ENCODE data around the gene CRABP2. TPM values are rescaled to one million over a fixed set of nuclear protein-coding genes. Genes with fewer than 3 reads are reported as not detected.

Gene CRABP2
- polyA plus RNA-seq, 2 of the 4 experiments (the other 2 are of a cell fraction): 1.7 to 15.6 TPM

GRCh38 chr1:156671804-156672203 is 33.6 kb downstream of the CRABP2 start:
- FAIRE-seq (no peak), DNase-seq (ENCODE audit: low read depth in 1 of 2, low spot score in 1 of 2) (no peak), ATAC-seq (no peak)
- WGBS (ENCODE audit: missing lambda C conversion rate): 89% methylated on average over 2 of the region's 2 CpGs
- Histone ChIP-seq H3K4me3 (no peak overlapping the region), H3K4me2 (no peak overlapping the region), H3K9me3 (no peaks in the 10 kb centered on the region), H3K27ac (no peak overlapping the region), H3K4me1 (peaks cover 1% of the 10 kb centered on the region; the same call in 1 of the 3 replicates)
- ChIA-PET POLR2A (interaction anchor here (1.0 kb wide), 1 partner anchor 10 kb away, joined by 3 read pairs; no protein-coding TSS in a partner anchor), CTCF (interaction anchor here (13.3 to 52.1 kb wide), 4 partner anchors 10 to 49 kb away, joined by 203 to 2258 read pairs (median 448); partner anchors contain the start of genes CRABP2, HAPLN2, ISG20L2 and METTL25B)
- TF ChIP-seq REST (IDR thresholded peaks at IDR 0.05) (no peak), POLR2AphosphoS2 (conservative IDR thresholded peaks at IDR 0.05; ENCODE audit: low read length) (no peak), MYC (IDR thresholded peaks at IDR 0.05; ENCODE audit: borderline replicate concordance, low read length) (no peak)

GRCh38 chr1:156670791-156671190 is 34.6 kb downstream of the CRABP2 start:
- ATAC-seq (no peak), DNase-seq (ENCODE audit: low read depth in 1 of 2, low spot score in 1 of 2) (no peak), FAIRE-seq (no peak)
- Histone ChIP-seq H3K4me3 (no peak overlapping the region), H3K4me2 (no peak overlapping the region), H3K9me3 (no peaks in the 10 kb centered on the region), H3K27ac (no peak overlapping the region), H3K4me1 (peaks cover 5% of the 10 kb centered on the region; the same call in 2 of the 3 replicates)
- TF ChIP-seq REST (IDR thresholded peaks at IDR 0.05) (no peak), GATA3 (IDR thresholded peaks at IDR 0.05; ENCODE audit: borderline replicate concordance) (no peak), HES2 (IDR thresholded peaks at IDR 0.05) (no peak), HEYL (CRISPR knock-in tag; IDR thresholded peaks at IDR 0.05) (no peak), HOXB5 (CRISPR knock-in tag; IDR thresholded peaks at IDR 0.05) (no peak), RFX5 (IDR thresholded peaks at IDR 0.05) (no peak), CEBPB (IDR thresholded peaks at IDR 0.05) (no peak), JUNB (IDR thresholded peaks at IDR 0.05) (no peak), FOXS1 (CRISPR knock-in tag; IDR thresholded peaks at IDR 0.05) (no peak), TP53 (CRISPR knock-in tag; IDR thresholded peaks at IDR 0.05) (no peak), MAX (IDR thresholded peaks at IDR 0.05) (no peak), ZC3H11A (IDR thresholded peaks at IDR 0.05) (no peak)
- CTCF ChIA-PET: interaction anchor here (1.0 to 52.1 kb wide), 6 partner anchors 7 to 189 kb away, joined by 3 to 2258 read pairs (median 302); partner anchors contain the start of genes CRABP2, HAPLN2, ISG20L2 and METTL25B
- POLR2A ChIA-PET: no interaction called here
- 76% methylated on average over 2 of the region's 4 CpGs for WGBS (ENCODE audit: missing lambda C conversion rate)

GRCh38 chr1:156670359-156670758 is 35.0 kb downstream of the CRABP2 start:
- ChIA-PET POLR2A (no interaction called here), CTCF (interaction anchor here (1.0 to 52.1 kb wide), 6 partner anchors 8 to 190 kb away, joined by 3 to 2258 read pairs (median 302); partner anchors contain the start of genes CRABP2, HAPLN2, ISG20L2 and METTL25B)
- Histone ChIP-seq H3K4me2 (no peak overlapping the region), H3K4me3 (no peak overlapping the region), H3K27ac (no peak overlapping the region), H3K4me1 (peaks cover 9% of the 10 kb centered on the region), H3K9me3 (no peaks in the 10 kb centered on the region)
- no peak for FAIRE-seq
- DNase-seq (ENCODE audit: low read depth in 1 of 2, low spot score in 1 of 2): no peak
- WGBS (ENCODE audit: missing lambda C conversion rate): 76% methylated on average over 6 of the region's 6 CpGs
- no peak for ATAC-seq
- TF ChIP-seq USF2 (IDR thresholded peaks at IDR 0.05) (no peak), CHD4 (IDR thresholded peaks at IDR 0.05; ENCODE audit: borderline replicate concordance) (no peak), FOSB (CRISPR knock-in tag; IDR thresholded peaks at IDR 0.05) (no peak), MAFK (IDR thresholded peaks at IDR 0.05; ENCODE audit: partially characterized antibody) (no peak), JUN (IDR thresholded peaks at IDR 0.05) (no peak), SREBF2 (IDR thresholded peaks at IDR 0.05) (no peak), MAX (IDR thresholded peaks at IDR 0.05) (no peak), HMGXB4 (CRISPR knock-in tag; IDR thresholded peaks at IDR 0.05; ENCODE audit: borderline replicate concordance) (no peak), CBX2 (IDR thresholded peaks at IDR 0.05; ENCODE audit: borderline replicate concordance, low read depth) (no peak), TFCP2L1 (CRISPR knock-in tag; IDR thresholded peaks at IDR 0.05) (no peak), NR3C1 (IDR thresholded peaks at IDR 0.05) (no peak)
